ENCODE measurements around the gene CREB3L2.

- TF ChIP-seq POLR2A (IDR thresholded peaks at IDR 0.05) (no peak), CTCF (IDR thresholded peaks at IDR 0.05) (no peak)
Observed at GRCh38 chr7:137947046-137947445, 54.8 kb downstream of the CREB3L2 start.
